OCI-LY7 (cell line): ENCODE data around the gene HCST.

Experiments used
- EZH2phosphoT487 ChIP-seq: fragments of 200-600 bp; sonication (generic); IDR thresholded peaks from 2 replicates; pipeline ENCODE4 v1.6.1; 2018; ENCODE audit warnings: low read depth, borderline replicate concordance, mild to moderate bottlenecking, mixed run types, antibody characterized with exemption, low read length, moderate library complexity, mixed read lengths
- TF ChIP-seq, protein P1 (sequence below): fragments of 200-600 bp; sonication (generic); conservative IDR thresholded peaks from 2 replicates; pipeline ENCODE4 v1.5.1; 2014; ENCODE audit warnings: mild to moderate bottlenecking, antibody characterized with exemption, low read length, moderate library complexity, mixed read lengths

DNA sequence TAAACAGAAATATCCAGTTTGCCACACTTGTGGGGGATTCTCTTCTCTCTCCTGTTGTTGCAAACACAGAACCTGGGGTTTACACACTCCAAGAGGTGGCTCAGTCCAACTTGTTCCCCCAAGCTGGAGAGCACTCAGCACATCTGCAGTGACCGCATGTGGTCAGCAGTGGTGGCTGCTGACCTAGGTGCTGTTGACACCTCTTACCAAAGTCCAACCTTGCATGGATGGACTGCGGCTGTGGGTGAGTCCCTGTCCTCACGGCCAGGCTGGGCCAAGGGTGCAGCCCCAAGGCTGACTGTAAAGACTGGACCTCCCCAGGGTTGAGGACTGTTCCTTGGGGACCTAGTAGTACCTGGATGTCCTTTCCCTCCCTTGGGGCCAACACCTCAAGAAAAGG is 39.9 kb downstream of the HCST start:
- TF ChIP-seq, protein P1, sequence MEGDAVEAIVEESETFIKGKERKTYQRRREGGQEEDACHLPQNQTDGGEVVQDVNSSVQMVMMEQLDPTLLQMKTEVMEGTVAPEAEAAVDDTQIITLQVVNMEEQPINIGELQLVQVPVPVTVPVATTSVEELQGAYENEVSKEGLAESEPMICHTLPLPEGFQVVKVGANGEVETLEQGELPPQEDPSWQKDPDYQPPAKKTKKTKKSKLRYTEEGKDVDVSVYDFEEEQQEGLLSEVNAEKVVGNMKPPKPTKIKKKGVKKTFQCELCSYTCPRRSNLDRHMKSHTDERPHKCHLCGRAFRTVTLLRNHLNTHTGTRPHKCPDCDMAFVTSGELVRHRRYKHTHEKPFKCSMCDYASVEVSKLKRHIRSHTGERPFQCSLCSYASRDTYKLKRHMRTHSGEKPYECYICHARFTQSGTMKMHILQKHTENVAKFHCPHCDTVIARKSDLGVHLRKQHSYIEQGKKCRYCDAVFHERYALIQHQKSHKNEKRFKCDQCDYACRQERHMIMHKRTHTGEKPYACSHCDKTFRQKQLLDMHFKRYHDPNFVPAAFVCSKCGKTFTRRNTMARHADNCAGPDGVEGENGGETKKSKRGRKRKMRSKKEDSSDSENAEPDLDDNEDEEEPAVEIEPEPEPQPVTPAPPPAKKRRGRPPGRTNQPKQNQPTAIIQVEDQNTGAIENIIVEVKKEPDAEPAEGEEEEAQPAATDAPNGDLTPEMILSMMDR: no peak
- no peak for TF ChIP-seq EZH2phosphoT487
